GM19452 (cell line): ENCODE measurements around the gene AHR.
"Not testable (repeated sequence)": the region's sequence is repeated elsewhere in the genome, so short reads cannot be mapped to it uniquely, and the experiment has no call there.

Experiments
- ATAC-seq: cut with Tn5 transposase; IDR thresholded peaks from one replicate; pipeline ENCODE4 v1.9.1; 2021; ENCODE audit not compliant: unreplicated experiment

Gene AHR

GRCh38 chr7:17336168-17336567 is 37.7 kb downstream of the AHR start:
- ATAC-seq = no peak

DNA sequence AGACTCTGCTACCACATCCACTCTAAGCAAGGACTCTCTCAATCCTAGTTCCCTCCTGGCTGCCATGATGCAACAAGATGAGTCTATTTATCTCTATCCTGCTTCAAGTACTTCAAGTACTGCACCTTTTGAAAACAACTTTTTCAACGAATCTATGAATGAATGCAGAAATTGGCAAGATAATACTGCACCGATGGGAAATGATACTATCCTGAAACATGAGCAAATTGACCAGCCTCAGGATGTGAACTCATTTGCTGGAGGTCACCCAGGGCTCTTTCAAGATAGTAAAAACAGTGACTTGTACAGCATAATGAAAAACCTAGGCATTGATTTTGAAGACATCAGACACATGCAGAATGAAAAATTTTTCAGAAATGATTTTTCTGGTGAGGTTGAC is 40.7 kb downstream of the AHR start:
- no peak for ATAC-seq

GRCh38 chr7:17339952-17340351 is 41.5 kb downstream of the AHR start:
- no peak for ATAC-seq

GRCh38 chr7:17340655-17341054 is 42.2 kb downstream of the AHR start:
- ATAC-seq = no peak

DNA sequence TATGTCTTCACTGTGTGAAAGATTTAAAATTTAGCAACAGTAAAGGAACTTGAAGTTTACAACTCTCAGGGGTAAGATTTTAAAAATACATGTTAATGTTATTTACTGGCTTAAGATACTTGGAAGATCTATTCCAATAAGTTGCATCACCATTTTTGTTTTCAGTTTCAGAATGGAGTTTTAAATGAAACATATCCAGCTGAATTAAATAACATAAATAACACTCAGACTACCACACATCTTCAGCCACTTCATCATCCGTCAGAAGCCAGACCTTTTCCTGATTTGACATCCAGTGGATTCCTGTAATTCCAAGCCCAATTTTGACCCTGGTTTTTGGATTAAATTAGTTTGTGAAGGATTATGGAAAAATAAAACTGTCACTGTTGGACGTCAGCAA is 44.3 kb downstream of the AHR start:
- no peak for ATAC-seq

DNA sequence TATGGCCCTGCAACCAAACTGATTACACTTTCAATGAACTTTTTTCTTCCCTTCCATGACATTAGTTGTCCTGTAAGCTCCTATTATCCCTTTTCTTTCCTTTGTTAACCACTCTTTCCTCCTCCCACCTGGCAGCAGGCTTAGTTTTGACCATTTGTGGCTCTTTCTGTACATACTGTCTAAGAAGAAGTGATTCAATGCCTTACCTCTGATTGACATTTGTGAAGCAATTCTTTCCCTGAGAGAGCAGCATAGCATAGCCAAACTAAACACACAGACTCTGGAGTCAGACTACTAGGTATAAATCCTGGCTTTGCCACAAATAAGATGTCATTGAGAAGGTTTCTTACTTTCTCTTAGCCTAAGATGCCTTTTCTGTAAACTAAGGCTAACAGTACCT is 48.9 kb downstream of the AHR start:
- no peak for ATAC-seq

GRCh38 chr7:17348932-17349331 is 50.5 kb downstream of the AHR start:
- not testable (repeated sequence) for ATAC-seq

DNA sequence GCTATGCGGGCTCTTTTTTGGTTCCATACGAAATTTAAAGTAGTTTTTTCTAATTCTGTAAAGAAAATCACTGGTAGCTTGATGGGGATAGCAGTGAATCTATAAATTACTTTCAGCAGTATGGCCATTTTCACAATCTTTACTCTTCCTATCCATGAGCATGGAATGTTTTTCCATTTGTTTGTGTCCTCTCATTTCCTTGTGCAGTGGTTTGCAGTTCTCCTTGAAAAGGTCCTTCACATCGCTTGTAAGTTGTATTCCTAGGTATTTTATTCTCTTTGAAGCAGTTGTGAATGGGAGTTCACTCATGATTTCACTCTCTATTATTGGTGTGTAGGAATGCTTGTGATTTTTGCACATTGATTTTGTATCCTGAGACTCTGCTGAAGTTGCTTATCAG is 51.9 kb downstream of the AHR start:
- not testable (repeated sequence) for ATAC-seq

DNA sequence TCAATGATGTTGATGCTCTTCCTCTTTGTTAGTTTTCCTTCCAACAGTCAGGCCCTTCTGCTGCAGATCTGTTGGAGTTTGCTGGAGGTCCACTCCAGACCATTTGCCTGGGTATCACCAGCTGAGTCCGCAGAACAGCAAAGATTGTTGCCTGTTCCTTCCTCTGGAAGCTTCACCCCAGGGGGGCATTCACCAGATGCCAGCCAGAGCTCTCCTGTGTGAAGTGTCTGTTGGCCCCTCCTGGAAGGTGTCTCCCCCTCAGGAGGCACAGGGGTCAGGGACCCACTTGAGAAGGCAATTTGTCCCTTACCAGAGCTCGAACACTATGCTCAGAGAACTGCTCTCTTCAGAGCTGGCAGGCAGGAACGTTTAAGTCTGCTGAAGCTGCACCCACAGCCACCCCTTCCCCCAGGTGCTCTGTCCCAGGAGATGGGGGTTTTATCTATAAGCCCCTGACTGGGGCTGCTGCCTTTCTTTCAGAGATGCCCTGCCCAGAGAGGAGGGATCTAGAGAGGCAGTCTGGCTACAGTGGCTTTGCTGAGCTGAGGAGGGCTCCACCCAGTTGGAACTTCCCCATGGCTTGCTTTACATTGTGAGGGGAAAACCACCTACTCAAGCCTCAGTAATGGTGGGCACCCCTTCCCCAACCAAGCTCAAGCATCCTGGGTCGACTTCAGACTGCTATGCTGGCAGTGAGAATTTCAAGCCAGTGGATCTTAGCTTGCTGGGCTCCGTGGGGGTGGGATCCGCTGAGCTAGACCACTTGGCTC is 55.4 kb downstream of the AHR start:
- ATAC-seq = not testable (repeated sequence)

DNA sequence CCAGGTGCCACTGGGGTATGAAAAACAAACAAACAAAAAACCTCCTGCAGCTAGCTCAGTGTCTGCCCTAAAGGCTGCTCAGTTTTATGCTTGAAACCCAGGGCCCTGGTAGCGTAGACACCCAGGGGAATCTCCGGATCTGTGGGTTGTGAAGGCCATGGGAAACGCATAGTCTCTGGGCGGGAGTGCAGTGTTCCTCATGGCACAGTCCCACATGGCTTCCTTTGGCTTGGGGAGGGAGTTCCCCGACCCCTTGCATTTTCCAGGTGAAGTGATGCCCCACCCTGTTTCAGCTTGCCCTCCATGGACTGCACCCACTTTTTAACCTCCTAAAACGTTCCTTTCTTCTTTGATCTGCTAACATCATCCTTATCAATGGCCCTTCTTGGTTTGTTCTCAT is 56.0 kb downstream of the AHR start:
- ATAC-seq = no peak

- ATAC-seq = no peak
Measured at GRCh38 chr7:17355050-17355449, 56.6 kb downstream of the AHR start.

GRCh38 chr7:17357952-17358351 is 59.5 kb downstream of the AHR start:
- no peak for ATAC-seq

DNA sequence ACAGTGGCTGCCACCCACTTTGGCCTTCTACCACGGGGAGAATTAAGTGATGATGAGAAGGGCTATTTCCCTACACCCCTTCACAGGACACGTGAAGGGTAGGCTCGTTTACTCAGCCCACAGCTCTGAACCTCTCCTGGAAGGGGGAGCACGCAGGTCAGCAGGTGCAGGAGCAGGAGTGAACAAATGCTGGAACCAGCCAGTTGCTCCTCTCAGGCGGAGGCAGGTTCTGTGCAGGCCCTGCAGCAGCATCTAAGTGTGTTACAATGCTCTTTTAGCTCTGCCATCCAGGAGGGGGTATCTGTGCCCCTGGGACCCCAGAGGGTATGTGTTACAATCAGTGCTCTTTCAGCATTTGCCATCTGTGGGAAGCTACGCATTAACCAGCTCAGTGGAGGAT is 61.2 kb downstream of the AHR start:
- no peak for ATAC-seq

DNA sequence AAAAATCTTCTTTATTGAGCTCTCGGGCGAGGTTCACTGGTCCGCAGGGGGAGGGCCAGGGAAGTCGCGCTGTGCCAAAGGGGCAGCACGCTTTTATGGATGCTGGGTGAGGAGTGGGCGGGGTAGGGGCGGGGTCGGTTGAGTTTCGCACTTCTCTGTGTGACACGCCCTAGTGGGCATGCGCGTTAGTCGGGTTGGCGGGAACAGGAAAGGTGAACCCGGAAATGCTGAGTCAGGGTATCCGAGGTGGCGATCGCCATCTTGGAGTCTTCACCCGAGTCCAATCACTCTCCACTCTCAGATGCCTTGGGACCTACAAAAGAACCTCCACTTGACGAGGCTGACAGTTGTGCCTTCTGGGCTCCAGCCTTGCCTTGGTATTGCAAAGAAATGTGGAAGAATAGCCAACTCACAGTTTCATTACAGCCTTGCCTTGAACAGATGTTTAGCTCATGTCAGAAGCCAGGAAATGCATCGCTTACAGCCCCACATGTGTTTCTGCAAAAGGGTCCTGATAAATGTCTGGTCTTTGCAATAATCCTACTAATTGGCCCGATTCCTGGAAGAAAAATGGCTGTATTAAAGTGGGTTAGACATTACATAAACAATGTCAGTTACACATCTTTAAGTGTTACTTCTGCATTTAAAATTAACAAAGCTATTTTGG is 64.1 kb downstream of the AHR start:
- ATAC-seq = no peak

- ATAC-seq = no peak
Measured at GRCh38 chr7:17364671-17365070, 66.2 kb downstream of the AHR start.

GRCh38 chr7:17365775-17366174 is 67.3 kb downstream of the AHR start:
- ATAC-seq = no peak

DNA sequence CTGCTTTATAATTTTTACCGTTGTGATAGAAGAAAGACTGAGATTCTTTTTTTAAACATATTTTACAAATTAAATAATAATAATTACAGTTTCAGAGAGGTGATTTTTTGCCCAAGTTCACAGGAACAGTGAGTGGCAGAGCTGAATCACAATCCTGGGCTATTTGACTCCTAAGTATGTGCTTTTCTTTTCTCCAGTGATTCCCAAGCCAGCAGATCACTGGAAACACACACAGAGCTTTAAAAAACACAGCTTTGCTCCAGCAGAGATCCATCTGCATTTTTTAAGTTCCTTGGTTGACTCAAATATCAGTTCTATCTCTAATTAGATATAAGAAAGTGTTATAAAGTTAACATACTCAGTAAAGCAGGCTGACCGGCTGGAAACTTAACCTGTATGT is 69.0 kb downstream of the AHR start:
- no peak for ATAC-seq

DNA sequence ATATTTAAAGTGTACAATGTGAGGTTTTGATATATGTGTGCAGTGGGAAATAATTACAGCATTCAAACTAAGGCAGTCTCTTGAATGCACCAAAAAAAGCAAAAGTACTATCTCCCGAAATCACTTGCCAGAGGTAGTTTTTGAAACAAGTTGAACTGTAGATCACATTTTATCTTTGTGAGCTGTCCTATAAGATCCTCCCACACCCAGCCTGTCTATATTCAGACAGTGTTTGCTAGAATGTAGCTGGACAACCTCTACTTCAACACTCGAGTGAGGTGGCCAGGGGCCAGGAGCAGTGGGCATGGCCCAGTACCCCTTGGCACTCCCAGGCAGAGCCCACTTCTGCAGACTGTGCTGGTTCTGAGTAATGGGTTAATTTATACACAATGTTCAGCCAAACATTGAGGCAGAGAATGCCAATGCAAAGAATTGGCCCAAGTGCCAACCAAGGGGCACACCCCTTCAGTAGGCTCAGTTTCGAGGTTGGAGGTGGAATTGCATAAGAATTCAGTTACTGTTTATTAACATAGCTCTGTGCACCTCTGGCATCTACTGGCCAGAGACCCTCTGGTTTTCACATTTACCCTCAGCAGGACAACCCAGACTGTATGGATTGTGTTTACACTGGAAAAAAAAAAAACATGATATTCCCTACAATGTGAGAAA is 70.5 kb downstream of the AHR start:
- ATAC-seq = no peak

DNA sequence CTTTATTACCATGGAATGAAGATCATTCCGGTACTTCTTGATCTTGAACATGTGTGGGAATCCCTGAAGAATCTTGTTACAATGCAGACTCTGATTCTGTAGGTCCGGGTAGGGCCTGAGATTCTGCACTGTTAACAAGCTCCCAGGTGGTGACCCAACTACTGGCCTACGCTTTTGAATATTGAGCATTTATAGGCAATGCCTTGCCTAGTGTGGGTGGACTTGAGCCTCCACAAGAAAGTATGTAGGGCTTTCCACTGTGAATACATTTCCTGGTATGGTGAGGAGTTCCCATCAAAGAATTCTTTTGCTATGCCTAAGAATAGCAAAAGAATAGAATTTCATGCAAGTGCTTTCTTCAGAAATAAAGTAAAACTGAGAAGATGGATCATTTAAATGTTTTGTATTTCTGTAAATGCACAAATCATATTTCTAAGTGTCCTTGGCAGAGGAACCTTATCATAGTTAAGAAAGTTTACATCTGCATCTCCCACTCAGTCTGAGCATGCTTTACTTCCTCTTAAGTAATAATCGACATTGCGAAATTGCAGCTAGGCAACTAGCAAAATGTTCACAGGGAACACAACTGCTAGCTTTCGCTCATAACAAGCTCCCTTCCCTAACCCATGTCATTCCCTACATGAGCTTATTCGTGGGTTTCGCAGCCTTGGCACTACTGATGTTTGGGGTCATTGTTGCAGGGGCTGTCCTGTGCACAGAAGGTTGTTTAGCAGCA is 71.4 kb downstream of the AHR start:
- ATAC-seq = no peak

DNA sequence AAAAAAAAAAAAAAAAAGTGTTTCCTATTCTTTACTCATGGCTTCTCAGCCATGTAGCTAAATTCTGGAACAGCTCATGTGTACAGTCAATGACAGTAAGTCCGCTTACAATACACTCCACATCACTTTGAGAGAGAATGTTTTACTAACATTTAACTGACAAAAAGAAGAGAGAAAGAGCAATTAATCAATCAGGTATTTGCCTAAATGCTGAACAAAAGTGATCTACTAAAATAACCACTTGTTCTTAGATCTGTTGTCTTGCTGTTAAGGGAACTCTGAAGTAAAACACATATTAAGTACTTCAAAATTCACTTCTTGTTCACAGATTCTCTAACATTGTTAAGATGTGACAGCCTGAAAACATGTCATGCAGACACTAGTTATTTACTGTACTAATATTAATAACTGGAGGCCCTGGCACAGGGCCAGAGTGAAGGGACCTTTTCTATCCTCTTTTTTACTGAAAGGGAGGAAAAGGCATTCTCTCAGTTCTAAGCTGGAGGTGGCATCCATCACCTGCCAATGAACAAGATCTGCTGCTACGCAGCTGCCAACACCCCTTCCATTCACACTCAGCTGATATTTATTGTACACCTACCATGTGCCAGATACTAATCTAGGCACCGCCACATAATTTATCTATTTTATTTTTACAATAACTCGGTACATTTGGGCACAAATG is 72.6 kb downstream of the AHR start:
- ATAC-seq = no peak
